Activated naive CD4-positive, alpha-beta T cell treated with anti-CD3 and anti-CD28 coated beads for 36 hours (primary cell): ENCODE data around the gene ABCB9. TPM values are rescaled to one million over a fixed set of nuclear protein-coding genes. Genes with fewer than 3 reads are reported as not detected.
"Not testable (repeated sequence)": the region's sequence is repeated elsewhere in the genome, so short reads cannot be mapped to it uniquely, and the experiment has no call there.

ENCODE experiments used
- CTCF ChIA-PET: fragments of 350-600 bp; sonication (Branson Sonifier 250); formaldehyde crosslinking; loops from one replicate; lab custom pipeline; 2021; ENCODE audit warnings: antibody characterized with exemption; lab: Charles Lee
- DNase-seq: peaks from one replicate; pipeline ENCODE4 v3.0.0-alpha.2; 2020
- H3K27ac Mint-ChIP-seq: one replicate; pipeline ENCODE4 v1.8.0; 2021; ENCODE audit warnings: mild to moderate bottlenecking, mixed read lengths
- H3K27me3 Mint-ChIP-seq: one replicate; pipeline ENCODE4 v1.8.0; 2021; ENCODE audit warnings: low read depth, mixed read lengths
- H3K36me3 Mint-ChIP-seq: one replicate; pipeline ENCODE4 v1.8.0; 2021; ENCODE audit warnings: low read depth, mixed read lengths
- H3K4me1 Mint-ChIP-seq: one replicate; pipeline ENCODE4 v1.8.0; 2021; ENCODE audit warnings: low read depth, mixed read lengths
- H3K4me3 Mint-ChIP-seq: one replicate; pipeline ENCODE4 v1.8.0; 2021; ENCODE audit warnings: mild to moderate bottlenecking, moderate library complexity, mixed read lengths
- H3K9me3 Mint-ChIP-seq: one replicate; pipeline ENCODE4 v1.8.0; 2021; ENCODE audit warnings: mixed read lengths
- intact Hi-C: fragments of 100-400 bp; cut with micrococcal nuclease; formaldehyde crosslinking; loops from one replicate; pipeline ENCODE4 v1.15.1; 2023
- total RNA-seq, 2 experiments: library from RNA; stranded (reverse); gene quantifications; one replicate each; pipeline ENCODE4 v1.2.3, GENCODE V29; 2021

The ABCB9 gene
- total RNA-seq: 1 to 10 TPM; 5.1 to 5.9 TPM

DNA sequence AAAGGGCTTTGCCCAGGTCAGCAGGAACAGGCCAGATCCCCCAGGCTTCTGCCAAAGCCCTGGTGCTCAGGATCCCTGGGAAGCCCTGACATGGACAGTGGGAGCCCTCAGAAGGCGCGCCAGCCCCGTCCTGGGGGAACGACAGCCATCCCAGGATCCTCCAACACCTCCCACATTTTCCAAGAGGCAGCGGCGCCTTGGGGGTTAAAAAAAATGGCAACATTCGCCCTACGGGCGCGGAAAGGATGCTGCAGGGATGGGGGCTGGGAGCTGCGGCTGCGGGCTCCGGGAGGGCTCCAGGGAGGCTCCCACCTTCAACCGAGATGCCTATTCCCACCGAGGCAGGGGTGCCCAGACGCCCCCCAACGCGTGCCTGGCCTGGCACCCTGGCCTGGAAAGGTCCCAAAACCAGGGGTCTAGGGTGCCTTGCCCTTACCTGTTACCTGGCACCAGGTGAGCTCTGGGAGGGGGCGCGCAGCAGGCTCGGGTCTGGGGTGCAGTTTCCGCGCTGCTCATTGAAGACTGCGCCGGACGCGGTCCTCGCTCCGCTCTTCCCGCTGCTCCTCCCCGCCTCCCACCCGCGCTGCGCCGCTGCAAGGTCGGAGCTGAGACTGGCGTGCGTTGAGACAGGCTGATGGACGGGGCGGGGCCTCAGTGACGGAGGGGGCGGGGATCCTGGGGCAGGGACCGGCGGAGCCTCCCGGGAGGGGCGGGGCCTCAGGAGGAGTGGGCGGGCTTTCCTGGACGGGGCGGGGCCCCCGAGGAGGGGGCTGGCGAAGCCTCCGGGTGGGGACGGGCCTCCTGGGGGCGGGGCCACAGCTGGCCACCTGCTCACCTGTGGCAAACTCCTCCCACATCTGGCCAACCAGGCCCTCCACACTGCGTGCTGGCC is at the start of gene ABCB9:
Gene ABCB9 (minus strand): TSS at position 613 of the 892 bp plus-strand sequence. CDS start 6,228 bp downstream, outside the sequence.
- Mint-ChIP-seq H3K9me3 (no peaks in the 10 kb centered on the region), H3K27ac (no peak within 1 kb of the TSS), H3K4me1 (peaks cover 5% of the 10 kb centered on the region), H3K27me3 (no peaks in the 10 kb centered on the region), H3K4me3 (peak within 1 kb of the TSS; percentile 64), H3K36me3 (no peaks in the 10 kb centered on the region)
- intact Hi-C loops: loop anchor here (1.0 to 2.0 kb wide), 2 partner anchors 267 to 439 kb away; partner anchors contain the start of genes KNTC1, MPHOSPH9, MTRFR and RSRC2
- DNase-seq: peak; percentile 98
- CTCF ChIA-PET: interaction anchor here (1.0 to 1.9 kb wide), 2 partner anchors 105 to 172 kb away, joined by 3 to 7 read pairs; no protein-coding TSS in a partner anchor

DNA sequence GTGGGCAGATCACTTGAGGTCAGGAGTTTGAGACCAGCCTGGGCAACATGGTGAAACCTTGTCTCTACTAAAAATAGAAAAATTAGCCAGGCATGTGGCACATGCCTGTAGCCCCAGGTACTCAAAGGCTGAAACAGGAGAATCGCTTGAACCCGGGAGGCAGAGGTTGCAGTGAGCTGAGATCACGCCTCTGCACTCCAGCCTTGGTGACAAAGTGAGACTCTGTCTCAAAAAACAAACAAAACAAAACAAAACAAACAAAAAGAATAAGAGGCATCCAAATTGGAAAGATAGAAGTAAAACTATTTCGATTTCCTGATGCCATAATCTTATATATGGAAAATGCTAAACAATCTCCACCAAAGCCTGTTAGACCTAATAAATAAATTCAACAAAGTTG is 48.2 kb upstream of the ABCB9 start:
- H3K36me3 Mint-ChIP-seq, H3K9me3 Mint-ChIP-seq, H3K4me1 Mint-ChIP-seq, H3K27me3 Mint-ChIP-seq, intact Hi-C loops, H3K4me3 Mint-ChIP-seq, H3K27ac Mint-ChIP-seq, DNase-seq: not testable (repeated sequence)
- CTCF ChIA-PET: interaction anchor here (1.2 kb wide), 1 partner anchor 370 kb away, joined by 3 read pairs; the partner anchor contains the start of gene KMT5A

DNA sequence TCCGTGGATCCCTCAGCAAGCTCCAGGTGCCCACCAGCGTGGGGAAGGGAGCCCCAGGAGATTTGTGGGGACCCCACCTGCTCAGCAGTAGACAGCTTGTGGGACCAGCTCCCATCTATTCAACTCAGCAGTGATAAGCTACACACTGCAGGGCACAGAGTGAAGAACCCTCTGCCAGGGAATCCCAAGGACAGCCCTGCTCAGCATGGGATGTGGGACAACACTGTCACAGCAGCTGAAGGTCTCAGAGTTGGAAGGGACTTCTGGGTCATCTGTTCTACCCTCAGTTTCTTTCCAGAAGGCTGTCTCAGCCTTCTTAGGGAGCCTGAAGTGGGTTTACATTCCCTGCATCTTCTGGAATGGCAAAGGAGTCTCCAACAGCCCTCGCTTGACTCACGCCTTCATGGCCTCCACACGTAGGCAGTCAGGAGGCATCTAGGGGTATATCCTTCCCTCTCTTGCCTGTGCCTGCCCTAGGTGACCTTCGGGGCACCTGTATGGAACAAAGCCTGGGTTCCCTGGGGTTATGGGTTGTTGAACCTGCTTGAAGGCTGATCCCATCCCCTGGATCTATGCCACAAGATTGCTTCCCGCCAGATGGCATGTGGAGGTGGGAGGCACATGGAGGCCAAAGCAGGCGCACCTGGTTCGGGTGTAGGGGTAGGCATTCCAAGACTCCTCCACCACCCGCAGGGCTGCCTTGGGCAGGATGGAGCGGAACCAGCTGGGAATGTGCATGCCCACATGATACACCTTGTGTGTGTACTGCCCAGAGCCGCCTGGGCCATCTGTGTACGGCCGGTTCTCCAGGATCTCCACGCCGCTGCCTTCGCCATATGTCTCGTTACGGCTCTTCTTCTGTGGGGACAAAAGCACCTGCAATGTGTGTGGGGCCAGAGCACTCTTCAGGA is 47.2 kb upstream of the ABCB9 start:
- Mint-ChIP-seq H3K27me3 (no peaks in the 10 kb centered on the region), H3K36me3 (peaks cover 1% of the 10 kb centered on the region), H3K4me1 (no peaks in the 10 kb centered on the region), H3K27ac (no peak overlapping the region), H3K9me3 (no peaks in the 10 kb centered on the region), H3K4me3 (no peak overlapping the region)
- CTCF ChIA-PET: no interaction called here
- no peak for DNase-seq
- intact Hi-C loops: no loop called here

GRCh38 chr12:123011701-123012100 is 45.4 kb upstream of the ABCB9 start:
- H3K9me3 Mint-ChIP-seq: no peaks in the 10 kb centered on the region
- H3K36me3 Mint-ChIP-seq: peaks cover 1% of the 10 kb centered on the region
- no peak overlapping the region for H3K27ac Mint-ChIP-seq
- H3K4me3 Mint-ChIP-seq: no peak overlapping the region
- CTCF ChIA-PET: no interaction called here
- H3K4me1 Mint-ChIP-seq: no peaks in the 10 kb centered on the region
- intact Hi-C loops: no loop called here
- no peak for DNase-seq
- H3K27me3 Mint-ChIP-seq: no peaks in the 10 kb centered on the region

DNA sequence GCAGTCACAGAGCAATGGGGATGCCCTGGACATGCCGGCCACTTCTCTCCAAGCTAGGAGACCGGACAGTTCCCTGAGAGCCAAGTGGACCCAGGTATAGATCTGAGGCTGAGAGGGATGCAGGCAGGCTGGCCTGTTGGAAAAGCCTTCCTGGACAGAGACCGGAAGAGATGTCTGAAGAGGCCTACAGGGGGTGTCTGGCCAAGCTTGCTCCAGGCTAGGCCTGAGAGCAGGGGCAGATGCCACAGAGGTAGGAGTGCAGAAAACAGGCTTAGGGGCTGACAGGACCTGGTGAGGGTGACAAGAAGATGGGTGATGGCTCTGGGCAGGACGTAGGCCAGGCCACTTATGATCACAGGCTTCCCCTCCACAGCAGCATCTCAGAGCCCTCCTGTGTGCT is 44.4 kb upstream of the ABCB9 start:
- H3K27ac Mint-ChIP-seq: no peak overlapping the region
- H3K9me3 Mint-ChIP-seq: no peaks in the 10 kb centered on the region
- CTCF ChIA-PET: no interaction called here
- H3K4me1 Mint-ChIP-seq: no peaks in the 10 kb centered on the region
- DNase-seq: no peak
- H3K27me3 Mint-ChIP-seq: no peaks in the 10 kb centered on the region
- no peaks in the 10 kb centered on the region for H3K36me3 Mint-ChIP-seq
- intact Hi-C loops: no loop called here
- no peak overlapping the region for H3K4me3 Mint-ChIP-seq

DNA sequence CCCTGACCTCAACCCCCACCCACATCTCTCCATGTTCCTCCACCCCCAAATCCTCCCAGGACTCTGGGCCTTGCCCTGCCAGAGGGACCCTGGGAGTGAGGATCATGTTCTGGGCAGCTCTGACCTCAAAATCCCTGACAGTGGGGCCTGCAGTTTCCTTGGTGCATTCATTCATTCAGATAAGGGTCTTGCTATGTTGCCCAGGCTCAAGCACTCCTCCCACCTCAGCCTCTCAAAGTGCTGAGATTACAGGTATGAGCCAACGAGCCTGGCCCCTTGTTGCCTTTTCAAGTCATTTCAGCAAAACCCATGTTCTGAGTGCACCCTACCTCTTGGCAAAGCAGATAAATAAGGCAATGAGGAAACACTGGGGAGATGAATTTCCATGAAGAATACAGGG is 43.8 kb upstream of the ABCB9 start:
- no peak overlapping the region for H3K27ac Mint-ChIP-seq
- H3K4me1 Mint-ChIP-seq: no peaks in the 10 kb centered on the region
- no peak overlapping the region for H3K4me3 Mint-ChIP-seq
- H3K27me3 Mint-ChIP-seq: no peaks in the 10 kb centered on the region
- no peak for DNase-seq
- no peaks in the 10 kb centered on the region for H3K36me3 Mint-ChIP-seq
- H3K9me3 Mint-ChIP-seq: no peaks in the 10 kb centered on the region
- CTCF ChIA-PET: no interaction called here
- intact Hi-C loops: no loop called here

DNA sequence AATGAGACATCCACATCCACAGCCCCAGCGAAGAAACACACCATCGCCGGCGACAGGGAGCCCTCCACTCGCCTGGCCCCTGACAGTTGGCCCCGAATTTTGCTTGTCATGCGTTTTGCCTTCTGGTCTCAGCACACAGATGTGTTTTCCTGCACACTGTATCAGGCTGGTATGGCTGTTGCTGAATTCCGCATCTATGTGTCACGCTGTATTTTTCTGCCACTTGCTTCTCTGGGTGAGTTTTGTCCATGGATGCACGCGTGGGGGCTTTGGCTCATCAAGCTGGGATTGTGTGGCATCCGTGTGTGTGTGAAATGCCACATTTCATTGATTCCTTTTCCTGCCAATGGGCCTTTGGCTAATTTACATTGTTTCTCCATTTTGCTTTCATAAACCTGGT is 40.7 kb upstream of the ABCB9 start:
- no peak for DNase-seq
- H3K9me3 Mint-ChIP-seq: no peaks in the 10 kb centered on the region
- no peaks in the 10 kb centered on the region for H3K27me3 Mint-ChIP-seq
- H3K4me1 Mint-ChIP-seq: no peaks in the 10 kb centered on the region
- peaks cover 2% of the 10 kb centered on the region for H3K36me3 Mint-ChIP-seq
- no peak overlapping the region for H3K4me3 Mint-ChIP-seq
- no peak overlapping the region for H3K27ac Mint-ChIP-seq
- CTCF ChIA-PET: interaction anchor here (0.7 to 1.5 kb wide), 2 partner anchors 68 to 182 kb away, joined by 4 to 6 read pairs; no protein-coding TSS in a partner anchor
- intact Hi-C loops: no loop called here

DNA sequence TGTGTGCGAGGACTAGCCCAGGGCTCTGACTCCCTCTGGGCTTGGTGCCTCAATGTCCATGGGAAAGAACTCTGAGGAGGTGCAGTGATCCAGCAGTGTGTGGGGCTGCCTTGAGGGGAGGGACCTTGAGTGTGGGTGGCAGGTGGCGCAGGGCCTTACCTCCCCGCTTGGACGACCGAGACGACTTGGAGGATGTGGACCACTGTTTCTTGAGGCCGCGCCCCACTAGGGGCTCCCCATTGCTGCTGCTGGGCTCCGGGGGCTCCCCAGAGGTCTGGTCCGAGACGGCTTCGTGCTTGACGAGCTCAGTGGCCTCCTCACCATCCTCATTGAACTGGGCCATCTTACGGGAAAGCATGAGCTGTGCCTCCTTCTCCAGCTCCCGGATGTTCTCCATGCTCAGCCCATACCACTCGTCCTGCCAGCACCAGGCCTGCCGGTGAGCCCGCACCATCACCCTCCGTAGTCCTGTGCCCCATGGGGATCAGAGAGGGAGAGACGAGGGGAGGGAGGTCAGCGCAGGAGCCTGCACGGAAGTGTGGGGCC is 38.9 kb upstream of the ABCB9 start:
- H3K27me3 Mint-ChIP-seq: no peaks in the 10 kb centered on the region
- H3K36me3 Mint-ChIP-seq: peaks cover 2% of the 10 kb centered on the region
- no peak overlapping the region for H3K27ac Mint-ChIP-seq
- no peaks in the 10 kb centered on the region for H3K4me1 Mint-ChIP-seq
- intact Hi-C loops: no loop called here
- H3K9me3 Mint-ChIP-seq: no peaks in the 10 kb centered on the region
- CTCF ChIA-PET: interaction anchor here (1.5 kb wide), 1 partner anchor 70 kb away, joined by 6 read pairs; no protein-coding TSS in a partner anchor
- DNase-seq: no peak
- no peak overlapping the region for H3K4me3 Mint-ChIP-seq

DNA sequence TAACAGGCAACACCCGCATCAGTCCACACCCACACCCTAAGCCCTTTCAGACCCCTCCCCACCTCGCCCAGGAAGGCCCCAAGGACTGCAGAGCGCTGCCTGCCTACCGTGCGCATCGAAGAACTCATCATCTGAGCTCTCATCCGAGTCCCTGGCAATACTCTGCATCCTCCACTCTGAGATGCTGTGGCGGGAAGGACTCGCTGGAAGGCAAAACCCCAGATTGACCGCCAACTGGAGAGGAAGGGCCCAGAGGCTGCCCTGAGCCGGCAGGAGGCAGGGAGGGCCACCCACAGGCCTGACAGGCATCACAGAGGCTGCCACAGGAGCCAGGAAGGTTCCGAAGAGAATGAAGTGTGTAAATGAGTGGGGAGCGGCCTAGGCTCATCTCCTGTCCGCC is 38.0 kb upstream of the ABCB9 start:
- H3K27ac Mint-ChIP-seq: no peak overlapping the region
- H3K4me1 Mint-ChIP-seq: no peaks in the 10 kb centered on the region
- no peak overlapping the region for H3K4me3 Mint-ChIP-seq
- no peaks in the 10 kb centered on the region for H3K9me3 Mint-ChIP-seq
- intact Hi-C loops: no loop called here
- peaks cover 2% of the 10 kb centered on the region for H3K36me3 Mint-ChIP-seq
- DNase-seq: no peak
- CTCF ChIA-PET: no interaction called here
- no peaks in the 10 kb centered on the region for H3K27me3 Mint-ChIP-seq

DNA sequence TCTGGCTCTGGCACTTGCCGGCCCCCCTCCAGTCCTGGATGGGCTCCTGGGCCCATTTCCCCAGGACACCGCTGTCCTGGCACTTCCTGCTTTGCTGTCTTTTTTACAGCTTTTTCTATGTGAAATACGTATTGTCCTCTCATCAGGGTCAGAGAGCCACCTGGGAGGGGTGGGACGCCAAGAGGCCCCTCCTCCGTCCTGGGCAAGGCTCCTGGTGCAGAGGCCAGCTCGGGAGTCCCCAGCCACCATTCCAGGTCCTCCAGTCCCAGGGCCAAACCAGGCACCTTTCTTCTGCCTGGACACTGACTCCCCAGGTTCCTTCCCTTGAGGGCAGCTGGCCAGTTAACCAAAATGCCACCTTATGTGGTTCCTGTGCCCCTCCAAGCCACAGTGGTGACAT is 37.0 kb upstream of the ABCB9 start:
- CTCF ChIA-PET: no interaction called here
- Mint-ChIP-seq H3K9me3 (no peaks in the 10 kb centered on the region), H3K27me3 (no peaks in the 10 kb centered on the region), H3K4me1 (no peaks in the 10 kb centered on the region), H3K27ac (no peak overlapping the region), H3K36me3 (peaks cover 2% of the 10 kb centered on the region), H3K4me3 (no peak overlapping the region)
- intact Hi-C loops: no loop called here
- no peak for DNase-seq

GRCh38 chr12:123001464-123001863 is 35.2 kb upstream of the ABCB9 start:
- Mint-ChIP-seq H3K4me1 (no peaks in the 10 kb centered on the region), H3K4me3 (no peak overlapping the region), H3K36me3 (peaks cover 2% of the 10 kb centered on the region), H3K9me3 (no peaks in the 10 kb centered on the region), H3K27ac (no peak overlapping the region), H3K27me3 (no peaks in the 10 kb centered on the region)
- intact Hi-C loops: no loop called here
- CTCF ChIA-PET: no interaction called here
- DNase-seq: no peak

DNA sequence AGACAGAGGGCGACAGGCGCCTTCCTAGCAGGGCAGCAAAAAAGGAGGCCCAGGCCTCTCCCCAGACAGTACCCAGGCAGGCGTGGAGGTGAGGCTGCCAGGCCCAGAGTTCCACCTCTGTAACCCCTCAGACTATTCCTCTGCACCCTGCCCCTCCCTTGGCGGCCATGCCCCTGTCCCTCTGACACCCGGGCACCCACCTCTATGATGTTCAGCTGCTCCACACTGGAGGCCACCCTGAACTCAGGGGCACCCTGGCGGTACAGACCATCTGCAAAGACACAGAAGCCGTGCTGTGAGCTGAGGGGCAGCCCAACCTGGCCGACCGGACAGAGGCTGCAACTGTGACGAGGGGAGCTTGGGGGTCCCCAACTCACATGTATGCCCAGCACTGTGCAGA is 34.3 kb upstream of the ABCB9 start:
- Mint-ChIP-seq H3K36me3 (peaks cover 2% of the 10 kb centered on the region), H3K9me3 (no peaks in the 10 kb centered on the region), H3K27me3 (no peaks in the 10 kb centered on the region), H3K27ac (no peak overlapping the region), H3K4me3 (no peak overlapping the region), H3K4me1 (no peaks in the 10 kb centered on the region)
- intact Hi-C loops: no loop called here
- CTCF ChIA-PET: no interaction called here
- DNase-seq: no peak
